ENCODE measurements around the gene L3MBTL2.
"Not testable (repeated sequence)": the region's sequence is repeated elsewhere in the genome, so short reads cannot be mapped to it uniquely, and the experiment has no call there.

Gene L3MBTL2

DNA sequence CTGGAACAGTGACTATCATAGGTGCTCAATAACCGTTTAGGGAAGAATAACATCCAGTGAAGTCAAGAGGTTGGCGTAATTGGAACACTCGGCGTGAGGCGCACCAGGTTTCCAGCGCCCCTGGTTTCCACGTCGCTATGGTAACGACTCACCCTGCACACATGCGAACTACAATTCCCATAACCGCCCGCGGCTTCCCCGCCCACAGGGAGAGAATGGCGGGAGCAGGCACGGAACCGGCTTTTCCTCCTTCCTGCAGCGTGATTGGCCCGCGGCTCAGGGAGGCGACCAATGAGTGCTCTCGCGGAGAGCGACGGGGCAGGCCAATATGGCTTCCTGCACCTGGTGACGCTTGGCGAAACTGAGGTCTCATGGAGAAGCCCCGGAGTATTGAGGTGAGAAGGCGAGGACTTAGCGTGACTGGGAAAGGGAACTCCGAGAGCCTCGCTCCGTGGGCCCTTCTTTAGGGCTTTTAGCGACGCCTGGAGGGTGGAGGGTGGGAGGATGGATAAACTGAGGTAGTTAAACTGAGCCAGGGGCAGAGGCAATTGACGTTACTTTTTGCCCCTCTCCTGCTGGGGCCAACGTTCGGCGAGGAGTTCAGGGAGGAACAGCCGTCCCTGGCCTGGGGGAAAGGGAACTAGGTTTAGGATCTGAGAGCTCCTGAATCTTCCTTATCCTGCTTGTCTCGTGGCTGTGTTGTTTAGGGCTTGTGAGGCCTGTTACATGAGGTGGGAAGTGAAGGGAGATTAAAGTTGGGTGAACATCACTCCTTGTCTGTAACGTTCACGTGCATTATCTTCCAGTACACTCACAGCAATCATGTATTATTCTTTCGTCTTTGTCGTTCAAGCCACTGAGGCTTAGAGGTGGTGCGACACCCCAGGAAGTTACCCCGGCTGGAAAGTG lies at the start of gene L3MBTL2:
L3MBTL2 (plus strand) TSS at position 321 of the 909 bp plus-strand sequence; CDS start at position 372, 51 bp downstream.
- DNase-seq (ENCODE audit: low read depth) = peak; percentile 98

DNA sequence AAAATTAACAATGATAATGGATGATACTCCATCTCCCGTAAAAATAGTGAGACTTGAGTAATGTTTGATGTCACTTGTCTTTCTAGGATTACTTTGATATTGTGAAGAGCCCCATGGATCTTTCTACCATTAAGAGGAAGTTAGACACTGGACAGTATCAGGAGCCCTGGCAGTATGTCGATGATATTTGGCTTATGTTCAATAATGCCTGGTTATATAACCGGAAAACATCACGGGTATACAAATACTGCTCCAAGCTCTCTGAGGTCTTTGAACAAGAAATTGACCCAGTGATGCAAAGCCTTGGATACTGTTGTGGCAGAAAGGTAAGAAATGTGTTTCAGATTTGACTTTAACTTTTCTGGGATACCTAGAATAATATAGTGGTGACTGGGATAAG lies 48.0 kb upstream of the L3MBTL2 start:
- DNase-seq (ENCODE audit: low read depth) = no peak

DNA sequence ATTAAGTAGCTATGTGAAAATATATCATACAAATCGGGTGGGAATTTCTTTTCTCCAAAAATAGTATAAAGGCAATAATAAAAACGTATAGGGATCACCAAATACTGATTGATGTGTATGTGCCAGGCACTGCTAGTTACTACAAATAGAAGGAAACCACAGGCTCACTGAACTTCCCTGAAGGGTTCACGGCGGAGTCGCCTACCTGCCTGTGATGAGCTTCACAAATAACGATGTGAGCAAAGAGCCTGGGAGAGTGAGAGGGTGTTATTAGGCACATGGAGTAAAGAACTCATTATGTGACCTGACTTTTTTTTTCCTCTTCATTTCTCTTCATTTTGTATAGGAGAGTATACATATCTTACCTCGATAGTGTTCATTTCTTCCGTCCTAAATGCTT lies 36.0 kb upstream of the L3MBTL2 start:
- no peak for DNase-seq (ENCODE audit: low read depth)

DNA sequence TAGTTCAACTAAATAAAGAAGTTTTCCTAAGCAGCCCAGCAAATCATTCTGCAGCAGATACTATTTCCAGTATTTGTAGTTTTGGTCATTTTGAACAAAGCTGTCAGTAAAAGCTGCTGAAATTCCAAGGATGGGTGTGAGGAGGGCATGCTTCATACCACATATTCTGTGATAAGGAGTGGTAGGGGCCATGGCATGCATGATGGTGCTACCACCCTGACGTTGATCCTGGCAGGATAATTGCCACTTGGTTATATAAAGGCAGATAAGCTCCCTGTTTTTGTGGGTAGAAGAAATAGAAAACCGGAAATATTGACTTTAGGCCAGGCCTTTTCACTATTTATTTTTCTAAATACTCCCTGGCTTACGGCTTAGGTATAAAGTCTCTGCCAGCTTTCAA lies 33.1 kb upstream of the L3MBTL2 start:
- DNase-seq (ENCODE audit: low read depth) = no peak

DNA sequence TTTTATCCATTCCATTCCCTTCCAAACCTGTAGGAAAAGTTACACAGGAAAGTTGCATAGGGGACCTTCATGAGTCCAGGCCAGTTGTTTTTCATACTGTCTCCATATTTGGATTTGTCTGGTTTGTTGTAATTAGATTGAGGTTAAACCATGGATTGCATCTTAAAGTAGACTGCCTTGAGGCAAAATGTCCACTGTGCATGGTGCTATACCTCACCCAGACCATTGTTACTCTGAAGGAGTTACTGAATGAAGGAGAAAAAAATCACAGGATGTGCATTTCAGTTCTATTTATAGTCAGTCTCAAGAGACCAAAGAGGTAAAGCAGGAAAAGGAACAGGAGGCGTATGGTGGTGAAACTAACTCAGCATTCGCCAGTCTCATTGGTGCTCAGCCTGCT lies 29.6 kb upstream of the L3MBTL2 start:
- DNase-seq (ENCODE audit: low read depth) = no peak

DNA sequence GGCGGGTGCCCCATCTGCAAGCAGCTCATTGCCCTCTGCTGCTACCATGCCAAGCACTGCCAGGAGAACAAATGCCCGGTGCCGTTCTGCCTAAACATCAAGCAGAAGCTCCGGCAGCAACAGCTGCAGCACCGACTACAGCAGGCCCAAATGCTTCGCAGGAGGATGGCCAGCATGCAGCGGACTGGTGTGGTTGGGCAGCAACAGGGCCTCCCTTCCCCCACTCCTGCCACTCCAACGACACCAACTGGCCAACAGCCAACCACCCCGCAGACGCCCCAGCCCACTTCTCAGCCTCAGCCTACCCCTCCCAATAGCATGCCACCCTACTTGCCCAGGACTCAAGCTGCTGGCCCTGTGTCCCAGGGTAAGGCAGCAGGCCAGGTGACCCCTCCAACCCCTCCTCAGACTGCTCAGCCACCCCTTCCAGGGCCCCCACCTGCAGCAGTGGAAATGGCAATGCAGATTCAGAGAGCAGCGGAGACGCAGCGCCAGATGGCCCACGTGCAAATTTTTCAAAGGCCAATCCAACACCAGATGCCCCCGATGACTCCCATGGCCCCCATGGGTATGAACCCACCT lies 28.0 kb upstream of the L3MBTL2 start:
- no peak for DNase-seq (ENCODE audit: low read depth)

DNA sequence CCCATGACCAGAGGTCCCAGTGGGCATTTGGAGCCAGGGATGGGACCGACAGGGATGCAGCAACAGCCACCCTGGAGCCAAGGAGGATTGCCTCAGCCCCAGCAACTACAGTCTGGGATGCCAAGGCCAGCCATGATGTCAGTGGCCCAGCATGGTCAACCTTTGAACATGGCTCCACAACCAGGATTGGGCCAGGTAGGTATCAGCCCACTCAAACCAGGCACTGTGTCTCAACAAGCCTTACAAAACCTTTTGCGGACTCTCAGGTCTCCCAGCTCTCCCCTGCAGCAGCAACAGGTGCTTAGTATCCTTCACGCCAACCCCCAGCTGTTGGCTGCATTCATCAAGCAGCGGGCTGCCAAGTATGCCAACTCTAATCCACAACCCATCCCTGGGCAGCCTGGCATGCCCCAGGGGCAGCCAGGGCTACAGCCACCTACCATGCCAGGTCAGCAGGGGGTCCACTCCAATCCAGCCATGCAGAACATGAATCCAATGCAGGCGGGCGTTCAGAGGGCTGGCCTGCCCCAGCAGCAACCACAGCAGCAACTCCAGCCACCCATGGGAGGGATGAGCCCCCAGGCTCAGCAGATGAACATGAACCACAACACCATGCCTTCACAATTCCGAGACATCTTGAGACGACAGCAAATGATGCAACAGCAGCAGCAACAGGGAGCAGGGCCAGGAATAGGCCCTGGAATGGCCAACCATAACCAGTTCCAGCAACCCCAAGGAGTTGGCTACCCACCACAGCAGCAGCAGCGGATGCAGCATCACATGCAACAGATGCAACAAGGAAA lies 27.3 kb upstream of the L3MBTL2 start:
- DNase-seq (ENCODE audit: low read depth) = no peak

DNA sequence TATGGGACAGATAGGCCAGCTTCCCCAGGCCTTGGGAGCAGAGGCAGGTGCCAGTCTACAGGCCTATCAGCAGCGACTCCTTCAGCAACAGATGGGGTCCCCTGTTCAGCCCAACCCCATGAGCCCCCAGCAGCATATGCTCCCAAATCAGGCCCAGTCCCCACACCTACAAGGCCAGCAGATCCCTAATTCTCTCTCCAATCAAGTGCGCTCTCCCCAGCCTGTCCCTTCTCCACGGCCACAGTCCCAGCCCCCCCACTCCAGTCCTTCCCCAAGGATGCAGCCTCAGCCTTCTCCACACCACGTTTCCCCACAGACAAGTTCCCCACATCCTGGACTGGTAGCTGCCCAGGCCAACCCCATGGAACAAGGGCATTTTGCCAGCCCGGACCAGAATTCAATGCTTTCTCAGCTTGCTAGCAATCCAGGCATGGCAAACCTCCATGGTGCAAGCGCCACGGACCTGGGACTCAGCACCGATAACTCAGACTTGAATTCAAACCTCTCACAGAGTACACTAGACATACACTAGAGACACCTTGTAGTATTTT lies 26.6 kb upstream of the L3MBTL2 start:
- no peak for DNase-seq (ENCODE audit: low read depth)

DNA sequence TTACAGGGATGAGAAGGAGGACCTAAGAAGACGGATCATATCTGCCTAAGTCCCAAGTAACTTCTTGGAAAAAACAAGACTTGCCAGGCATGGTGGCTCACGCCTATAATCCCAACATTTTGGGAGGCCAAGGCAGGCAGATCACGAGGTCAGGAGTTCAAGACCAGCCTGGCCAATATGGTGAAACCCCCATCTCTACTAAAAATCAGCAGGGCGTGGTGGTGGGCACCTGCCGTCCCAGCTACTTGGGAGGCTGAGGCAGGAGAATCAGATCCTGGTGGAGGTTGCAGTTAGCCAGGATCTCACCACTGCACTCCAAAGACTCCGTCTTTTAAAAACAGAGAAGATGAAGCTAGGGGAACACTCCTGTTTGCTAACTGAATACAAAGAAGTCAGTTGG lies 24.8 kb upstream of the L3MBTL2 start:
- DNase-seq (ENCODE audit: low read depth) = not testable (repeated sequence)

DNA sequence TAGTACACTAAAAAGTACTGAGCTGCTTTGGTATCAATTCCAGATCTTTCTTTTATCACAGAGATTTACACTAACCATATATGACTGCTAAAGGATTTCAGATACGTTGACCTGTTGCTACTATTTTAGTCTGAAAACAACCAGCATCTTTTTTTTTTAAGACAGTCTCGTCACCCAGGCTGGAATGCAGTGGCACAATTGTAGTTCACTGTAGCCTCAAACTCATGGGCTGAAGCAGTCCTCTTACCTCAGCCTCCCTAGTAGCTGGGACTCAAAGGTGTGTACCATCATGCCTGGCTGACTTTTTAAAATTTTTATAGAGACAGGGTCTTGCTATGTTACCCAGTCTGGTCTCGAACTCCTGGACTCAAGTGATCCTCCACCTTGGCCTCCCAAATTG lies 24.2 kb upstream of the L3MBTL2 start:
- no peak for DNase-seq (ENCODE audit: low read depth)

DNA sequence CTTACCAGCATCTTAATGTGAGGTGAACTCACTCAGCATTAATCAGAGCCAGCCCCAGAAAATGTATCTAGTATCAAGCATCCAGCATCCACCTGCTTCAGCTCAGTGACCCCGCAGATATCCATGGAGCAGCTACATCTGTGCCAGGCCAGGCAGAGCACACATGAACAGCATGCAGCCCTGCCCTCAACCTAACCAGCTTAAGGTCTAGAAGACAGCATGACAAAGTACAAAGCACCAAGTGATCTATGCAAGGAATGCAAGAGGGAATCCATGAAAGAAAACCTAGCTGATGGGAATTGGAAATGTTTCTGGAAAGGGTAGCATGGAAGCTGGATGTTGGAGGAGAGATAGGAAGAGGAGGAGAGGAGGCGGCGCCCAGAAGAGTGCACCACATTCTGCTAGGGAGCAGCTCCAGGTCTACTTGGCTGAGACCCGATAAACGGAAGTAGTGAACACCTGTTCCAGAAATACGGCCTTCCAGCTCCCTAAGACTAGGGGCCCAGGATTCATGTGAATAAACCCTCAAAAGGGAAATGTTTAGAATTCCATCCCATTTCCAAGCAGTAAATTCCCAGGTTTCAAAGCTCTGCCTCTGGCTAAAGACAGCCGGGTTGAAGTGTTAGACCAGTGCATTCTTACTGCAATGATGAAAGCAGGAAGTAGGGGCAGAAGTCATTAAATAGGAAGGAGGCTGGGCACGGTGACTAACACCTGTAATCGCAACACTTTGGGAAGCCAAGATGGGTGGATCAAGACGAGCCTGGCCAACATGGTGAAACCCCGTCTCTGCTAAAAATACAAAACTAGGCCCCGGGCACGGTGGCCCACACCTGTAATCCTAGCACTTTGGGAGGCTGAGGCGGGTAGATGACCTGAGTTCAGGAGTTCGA lies 23.5 kb upstream of the L3MBTL2 start:
- peak; percentile 83 for DNase-seq (ENCODE audit: low read depth)

DNA sequence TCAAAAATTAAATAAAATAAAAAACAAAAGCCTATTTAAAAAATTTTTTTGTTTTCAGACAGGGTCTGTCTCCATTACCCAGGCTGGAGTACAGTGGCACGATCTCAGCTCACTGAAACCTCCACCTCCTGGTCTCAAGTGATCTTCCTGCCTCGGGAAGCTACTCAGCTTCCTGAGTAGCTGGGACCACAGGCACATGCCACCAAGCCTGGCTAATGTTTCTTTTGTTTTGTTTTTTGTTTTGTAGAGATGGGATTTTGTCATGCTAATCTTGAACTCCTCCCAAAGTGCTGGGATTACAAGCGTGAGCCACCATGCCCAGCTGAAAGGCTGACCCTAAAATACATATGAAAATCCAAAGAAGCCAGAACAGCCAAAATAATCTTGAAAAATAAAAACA lies 20.4 kb upstream of the L3MBTL2 start:
- DNase-seq (ENCODE audit: low read depth) = no peak

DNA sequence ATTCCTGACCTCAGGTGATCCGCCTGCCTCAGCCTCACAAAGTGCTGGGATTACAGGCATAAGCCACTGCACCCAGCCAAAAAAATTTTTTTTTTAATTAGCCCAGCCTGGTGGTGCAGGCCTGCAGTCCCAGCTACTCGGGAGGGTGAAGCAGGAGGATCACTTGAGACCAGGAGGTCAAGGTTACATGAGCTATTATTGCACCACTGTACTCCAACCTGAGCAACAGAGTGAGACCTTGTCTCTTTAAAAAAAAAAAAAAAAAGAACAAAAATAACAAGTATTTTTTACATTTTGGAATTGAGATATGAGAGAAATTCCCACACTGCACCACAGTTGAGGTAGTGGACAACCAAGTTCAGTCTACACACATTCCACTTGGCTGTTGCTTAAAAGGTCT lies 13.6 kb upstream of the L3MBTL2 start:
- DNase-seq (ENCODE audit: low read depth) = no peak

DNA sequence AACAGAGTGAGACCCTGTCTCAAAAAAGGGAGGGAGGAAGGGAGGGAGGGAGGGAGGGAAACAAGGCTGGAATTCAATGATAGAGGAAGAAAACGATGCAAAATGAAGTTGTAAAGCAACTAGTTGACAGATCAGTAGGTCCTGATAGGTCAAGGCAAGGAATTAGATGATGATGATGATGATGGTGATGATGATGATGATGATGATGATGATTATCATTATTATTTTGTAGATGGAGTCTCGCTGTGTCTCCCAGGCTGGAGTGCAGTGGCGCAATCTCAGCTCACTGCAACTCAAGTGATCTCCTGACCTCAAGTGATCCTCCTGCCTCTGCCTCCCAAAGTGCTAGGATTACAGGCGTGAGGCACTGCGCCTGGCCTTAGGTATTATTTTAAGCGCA lies 11.3 kb upstream of the L3MBTL2 start:
- DNase-seq (ENCODE audit: low read depth) = no peak

DNA sequence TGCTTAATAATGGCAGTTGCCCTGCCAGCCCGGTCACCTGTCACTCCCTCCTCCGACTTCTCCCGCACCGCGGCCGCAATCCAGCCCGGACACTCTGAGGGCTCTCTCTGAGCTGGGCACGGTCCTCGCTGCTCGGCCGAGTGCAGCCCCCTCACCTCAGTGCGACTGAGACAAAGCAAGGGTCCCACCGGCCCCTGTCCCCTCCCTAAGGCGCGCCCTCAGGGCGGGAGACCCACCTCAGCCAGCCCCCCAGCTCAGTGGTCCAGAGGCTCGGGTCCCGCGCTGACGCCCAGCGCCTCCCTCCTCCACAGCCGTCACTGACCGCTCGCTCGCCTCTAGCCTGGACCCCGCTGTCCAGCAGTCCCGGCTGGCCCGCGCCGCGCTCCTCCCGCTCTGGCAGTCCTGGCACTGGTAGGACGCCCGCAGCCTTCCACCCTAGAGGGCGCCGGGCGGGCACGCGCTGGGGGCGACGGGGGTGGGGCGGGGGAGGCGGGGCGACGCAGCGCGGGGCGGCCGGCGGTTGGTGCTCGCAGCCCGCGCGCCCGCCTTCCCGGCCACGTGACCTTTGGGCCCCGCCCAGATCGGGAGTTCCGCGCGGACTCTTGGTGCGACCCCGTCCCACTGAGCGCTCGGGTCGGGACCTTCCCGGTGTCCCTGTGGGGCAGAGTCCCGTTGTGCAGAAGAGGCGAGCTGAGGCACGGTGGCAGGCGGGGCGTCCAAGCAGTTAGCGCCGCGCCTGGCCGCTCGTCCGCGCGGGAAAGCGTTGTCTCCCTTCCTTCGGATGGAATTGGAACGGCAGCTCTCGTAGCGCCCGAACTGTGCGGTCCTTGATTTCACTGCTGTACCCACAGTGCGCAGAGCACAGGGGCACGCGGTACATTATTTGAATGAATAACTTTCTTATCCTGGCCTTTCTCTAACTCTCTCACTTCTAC lies 7.8 kb upstream of the L3MBTL2 start:
- DNase-seq (ENCODE audit: low read depth) = peak; percentile 82

DNA sequence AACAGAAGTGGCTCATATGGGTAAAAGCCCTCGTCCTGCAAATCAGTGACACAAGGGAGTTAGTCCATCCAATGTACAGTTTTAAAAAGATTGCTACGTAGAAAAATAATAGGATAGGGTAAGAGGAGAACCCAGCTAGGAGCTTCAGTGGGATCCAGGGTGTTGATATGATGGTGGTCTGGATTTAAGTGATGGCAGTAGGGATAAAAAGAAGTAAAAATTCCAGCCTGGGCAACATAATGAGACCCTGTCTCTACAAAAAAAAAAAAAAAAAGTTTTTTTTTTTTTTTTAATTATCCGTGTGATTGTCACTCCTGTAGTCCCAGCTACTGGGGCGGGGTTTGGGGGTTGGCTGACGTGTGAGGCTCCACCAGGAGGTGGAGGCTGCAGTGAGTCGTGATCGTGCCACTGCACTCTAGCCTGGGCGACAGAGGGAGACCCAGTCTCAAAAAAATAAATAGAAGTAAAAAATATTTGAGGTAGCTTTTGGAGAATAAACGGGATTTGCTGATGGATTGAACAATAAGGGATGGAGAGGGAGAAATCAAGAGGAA lies 7.0 kb upstream of the L3MBTL2 start:
- DNase-seq (ENCODE audit: low read depth) = peak; percentile 55

DNA sequence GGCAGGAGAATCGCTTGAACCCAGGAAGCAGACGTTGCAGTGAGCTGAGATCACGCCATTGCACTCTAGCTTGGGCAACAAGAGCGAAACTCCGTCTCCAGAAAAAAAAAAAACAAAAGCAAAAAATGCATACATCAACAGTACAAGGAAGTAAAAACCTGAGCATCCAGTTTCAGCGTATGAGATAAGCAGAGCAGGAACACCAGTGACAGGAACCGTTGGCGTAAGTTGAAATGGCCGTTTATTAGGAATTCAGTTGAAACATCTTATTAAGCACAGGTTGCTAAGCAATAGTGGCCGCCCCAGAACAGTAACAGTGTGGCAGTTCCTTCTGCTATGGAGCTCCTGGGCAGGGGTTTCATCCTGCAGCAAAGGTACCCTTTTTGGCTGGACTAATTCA lies 4.0 kb upstream of the L3MBTL2 start:
- DNase-seq (ENCODE audit: low read depth) = no peak

DNA sequence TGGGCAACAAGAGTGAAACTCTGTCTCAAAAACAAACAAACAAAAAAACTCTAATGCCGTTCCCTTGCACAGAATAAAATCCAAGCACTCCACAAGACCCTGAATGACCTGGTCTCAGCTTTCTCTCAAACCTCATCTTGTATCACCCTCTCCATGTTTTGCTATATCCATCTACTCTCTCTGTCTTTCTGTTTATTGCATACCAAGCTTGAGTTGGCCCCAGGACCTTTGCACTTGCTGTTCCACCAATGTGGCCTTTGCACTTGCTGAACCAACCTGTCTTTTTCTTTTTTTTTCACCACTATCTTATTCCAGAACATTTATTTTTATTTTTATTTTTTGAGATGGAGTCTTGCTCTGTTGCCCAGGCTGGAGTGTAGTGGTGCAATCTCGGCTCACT lies 2.0 kb upstream of the L3MBTL2 start:
- DNase-seq (ENCODE audit: low read depth) = no peak

DNA sequence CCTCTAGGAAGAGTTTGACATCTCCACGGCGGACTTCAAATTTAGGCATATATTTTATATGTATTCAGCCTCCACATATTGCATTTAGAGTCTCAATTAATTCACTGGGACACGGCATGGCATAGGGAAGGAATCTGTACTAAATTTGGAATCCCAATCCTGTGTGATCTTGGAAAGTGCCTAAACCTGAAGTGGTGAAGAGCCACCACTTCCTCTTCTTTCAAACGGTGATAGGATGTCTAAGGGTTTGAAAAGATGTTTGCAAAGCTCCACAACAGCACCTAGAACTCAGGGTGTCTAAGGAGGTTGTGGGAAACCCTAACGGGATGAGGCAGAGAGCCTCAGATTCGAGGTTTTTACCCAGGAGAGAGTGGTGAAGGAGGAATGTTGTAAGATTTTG lies 1.0 kb upstream of the L3MBTL2 start:
- DNase-seq (ENCODE audit: low read depth) = no peak

DNA sequence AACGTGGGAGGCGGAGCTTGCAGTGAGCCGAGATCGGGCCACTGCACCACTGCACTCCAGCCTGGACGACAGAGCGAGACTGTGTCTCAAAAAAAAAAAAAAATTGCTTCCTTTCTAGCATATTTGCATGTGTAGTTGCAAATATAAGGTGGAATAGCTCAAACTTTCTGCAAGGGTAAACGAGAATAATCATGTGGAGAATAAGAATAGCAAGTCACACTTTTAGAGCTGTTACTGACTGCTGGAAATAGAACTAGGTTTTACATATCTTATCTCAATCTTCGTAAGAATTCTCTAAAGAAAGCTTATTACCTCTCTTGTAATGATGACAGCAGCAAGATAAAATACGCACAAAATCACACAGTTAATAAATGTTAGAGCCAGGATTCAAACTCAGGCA lies 1.6 kb downstream of the L3MBTL2 start:
- DNase-seq (ENCODE audit: low read depth) = no peak

Measured in ELR (cell line).